Panc1 (cell line): ENCODE data around the gene OR5V1. TPM values are rescaled to one million over a fixed set of nuclear protein-coding genes. Genes with fewer than 3 reads are reported as not detected.

Source experiments
- ATAC-seq: fragments of 200-7000 bp; cut with Tn5 transposase; 2 replicates; pipeline ENCODE4 v1.9.1; 2020; ENCODE audit warnings: mild to moderate bottlenecking, moderate library complexity
- BruUV-seq: library from RNA; stranded (reverse); fragments of 400-500 nt; replicated peaks from 2 replicates; lab custom pipeline; 2021; lab: Mats Ljungman, UMichigan
- CTCF ChIA-PET: fragments of 300-600 bp; sonication (Branson Sonifier 250); formaldehyde crosslinking; loops from one replicate; lab custom pipeline; 2022; ENCODE audit warnings: antibody characterized with exemption; lab: Charles Lee
- POLR2A ChIA-PET: fragments of 300-600 bp; sonication (Branson Sonifier 250); formaldehyde crosslinking; loops from one replicate; lab custom pipeline; 2022; ENCODE audit warnings: antibody characterized with exemption; lab: Charles Lee
- DNase-seq: peaks from one replicate; pipeline ENCODE4 v3.0.0-alpha.2; 2010; ENCODE audit warnings: low read depth, low spot score
- H3K27ac ChIP-seq: 2 replicates; pipeline ENCODE4 v1.5.1; 2011; ENCODE audit warnings: mild to moderate bottlenecking, low read length, inconsistent platforms
- H3K27me3 ChIP-seq: fragments of 200-500 bp; sonication (Bioruptor generic); 2 replicates; pipeline ENCODE4 v1.6.0; 2014; ENCODE audit warnings: low read length, inconsistent platforms; ENCODE audit not compliant: control insufficient read depth, insufficient read depth
- H3K36me3 ChIP-seq: fragments of 200-500 bp; sonication (Bioruptor generic); 2 replicates; pipeline ENCODE4 v1.5.1; 2014; ENCODE audit warnings: inconsistent platforms, mild to moderate bottlenecking, low read length, moderate library complexity; ENCODE audit not compliant: control insufficient read depth, insufficient read depth
- H3K4me1 ChIP-seq: 2 replicates; pipeline ENCODE4 v1.5.1; 2011; ENCODE audit warnings: inconsistent platforms, mild to moderate bottlenecking, low read length, moderate library complexity; ENCODE audit not compliant: control insufficient read depth, insufficient read depth
- H3K4me3 ChIP-seq, 2 experiments: 2 replicates each; pipeline ENCODE4 v1.5.1; 2011 to 2012; ENCODE audit warnings: low read depth in 2 of 2, low read length in 2 of 2, mild to moderate bottlenecking in 2 of 2, inconsistent platforms in 1 of 2, moderate library complexity in 1 of 2
- H3K9me3 ChIP-seq: fragments of 200-500 bp; sonication (Bioruptor generic); 2 replicates; pipeline ENCODE4 v1.5.1; 2014; ENCODE audit warnings: low read depth, mild to moderate bottlenecking, inconsistent platforms, low read length, moderate library complexity; ENCODE audit not compliant: control insufficient read depth, insufficient read depth
- CTCF ChIP-seq: fragments of 450-650 bp; IDR thresholded peaks from 2 replicates; pipeline ENCODE4 v1.5.1; 2017; ENCODE audit warnings: mild to moderate bottlenecking
- POLR2AphosphoS5 ChIP-seq: IDR thresholded peaks from 2 replicates; pipeline ENCODE4 v1.6.1; 2012; ENCODE audit warnings: mild to moderate bottlenecking, low read depth, low read length, moderate library complexity
- REST ChIP-seq, 2 experiments: IDR thresholded peaks; 2 replicates each; pipeline ENCODE4 v1.6.1; 2011 to 2012; ENCODE audit warnings: low read depth in 2 of 2, control low read depth in 1 of 2, low read length in 1 of 2, mild to moderate bottlenecking in 1 of 2, moderate library complexity in 1 of 2; ENCODE audit not compliant: insufficient read depth in 1 of 2
- SIN3A ChIP-seq: IDR thresholded peaks from 2 replicates; pipeline ENCODE4 v1.6.1; 2012; ENCODE audit warnings: low read depth, mild to moderate bottlenecking, low read length, moderate library complexity, borderline replicate concordance; ENCODE audit not compliant: insufficient read depth
- TCF7L2 ChIP-seq: IDR thresholded peaks from 2 replicates; pipeline ENCODE4 v1.6.1; 2011; ENCODE audit warnings: mild to moderate bottlenecking, low read depth, low read length, inconsistent platforms
- in situ Hi-C: cut with HindIII; loops from 2 replicates; pipeline ENCODE4 v1.10.0; 2016; ENCODE audit warnings: low sequenced_read_pairs, low pct_unique_long_range_greater_than_20kb
- intact Hi-C: fragments of 100-400 bp; cut with micrococcal nuclease; formaldehyde crosslinking; loops from one replicate; pipeline ENCODE4 v1.10.0; 2022; ENCODE audit not compliant: unreplicated experiment
- total RNA-seq: library from RNA; stranded (reverse); gene quantifications from one replicate; pipeline ENCODE4 v1.2.1, GENCODE V29; 2021; ENCODE audit not compliant: unreplicated experiment

The OR5V1 gene
- total RNA-seq, 1 experiment from 2014 or later: not detected

GRCh38 chr6:29395331-29395730 is 26.7 kb upstream of the OR5V1 start, which contains the start of gene OR12D2:
TSS of gene OR12D2 (plus strand) at chr6:29395631. CDS start at chr6:29396700, 1,069 bp downstream.
- ATAC-seq (no peak), DNase-seq (no peak)
- no peak within 1 kb of the TSS for H3K27ac ChIP-seq
- peaks cover 2% of the 10 kb centered on the region; the same call in 1 of the 2 replicates for H3K27me3 ChIP-seq
- TF ChIP-seq REST (IDR thresholded peaks at IDR 0.05; ENCODE audit: insufficient read depth in 1 of 2, low read depth in 2 of 2, low read length in 1 of 2) (no peak), SIN3A (no peak), CTCF (no peak), TCF7L2 (no peak), POLR2AphosphoS5 (no peak)
- ChIA-PET CTCF (no interaction called here), POLR2A (no interaction called here)
- H3K9me3 ChIP-seq: no peaks in the 10 kb centered on the region
- no TSS peak for BruUV-seq
- no peaks in the 10 kb centered on the region for H3K36me3 ChIP-seq
- intact Hi-C loops: no loop called here
- H3K4me1 ChIP-seq: no peaks in the 10 kb centered on the region
- H3K4me3 ChIP-seq: no peak within 1 kb of the TSS
- in situ Hi-C loops: no loop called here

- Histone ChIP-seq H3K4me1 (no peaks in the 10 kb centered on the region), H3K4me3 (no peak overlapping the region), H3K9me3 (no peaks in the 10 kb centered on the region), H3K36me3 (no peaks in the 10 kb centered on the region), H3K27me3 (no peaks in the 10 kb centered on the region; the same call in 1 of the 2 replicates), H3K27ac (no peak overlapping the region)
- TF ChIP-seq REST (IDR thresholded peaks at IDR 0.05; ENCODE audit: insufficient read depth in 1 of 2, low read depth in 2 of 2, low read length in 1 of 2): no peak
- TF ChIP-seq TCF7L2: no peak
- TF ChIP-seq SIN3A: no peak
- no peak for TF ChIP-seq CTCF
- no peak for TF ChIP-seq POLR2AphosphoS5
- intact Hi-C loops (no loop called here), in situ Hi-C loops (no loop called here)
- no TSS peak for BruUV-seq
- ChIA-PET CTCF (no interaction called here), POLR2A (no interaction called here)
- DNase-seq (no peak), ATAC-seq (no peak)
Measured at GRCh38 chr6:29388533-29388932, 19.9 kb upstream of the OR5V1 start.
